Measurements from ENCODE around the gene EFL1. TPM values are rescaled to one million over a fixed set of nuclear protein-coding genes. Genes with fewer than 3 reads are reported as not detected.
"Not testable (repeated sequence)": the region's sequence is repeated elsewhere in the genome, so short reads cannot be mapped to it uniquely, and the experiment has no call there.

The EFL1 gene
- total and polyA plus RNA-seq, 2 donors from 2014 or later = 9.2 to 16.6 TPM

GRCh38 chr15:82239685-82240391, 22.7 kb downstream of the EFL1 start:
- no peak overlapping the region for H3K27ac ChIP-seq (ENCODE audit: low read depth in 2 of 2, low read length in 2 of 2)
- H3K27me3 ChIP-seq (ENCODE audit: control insufficient read depth, insufficient read depth, low read length) = no peaks in the 10 kb centered on the region
- no peak for DNase-seq
- FAIRE-seq = no peak
- intact Hi-C loops (cut with DNase I) = no loop called here
- H3K9ac ChIP-seq (ENCODE audit: low read length in 3 of 3) = no peak overlapping the region
- H3K9me3 ChIP-seq (ENCODE audit: control insufficient read depth in 2 of 3, insufficient read depth in 1 of 3, low read length in 3 of 3) = no peaks in the 10 kb centered on the region
- H3K4me1 ChIP-seq (ENCODE audit: control insufficient read depth in 2 of 3, insufficient read depth in 2 of 3, low read depth in 1 of 3, low read length in 3 of 3) = no peaks in the 10 kb centered on the region
- H3K36me3 ChIP-seq (ENCODE audit: control insufficient read depth in 2 of 3, insufficient read depth in 3 of 3, low read length in 3 of 3) = peaks cover 0 to 13% (median 2%) of the 10 kb centered on the region in 3 donors
- H3K4me3 ChIP-seq (ENCODE audit: low read length in 3 of 3) = no peak overlapping the region
- TF ChIP-seq CTCF (IDR thresholded peaks at IDR 0.05; ENCODE audit: borderline replicate concordance, extremely low read depth, insufficient read depth) = no peak

- intact Hi-C loops (cut with DNase I); FAIRE-seq; H3K27ac ChIP-seq (ENCODE audit: low read depth in 2 of 2, low read length in 2 of 2); H3K9me3 ChIP-seq (ENCODE audit: control insufficient read depth in 2 of 3, insufficient read depth in 1 of 3, low read length in 3 of 3); H3K27me3 ChIP-seq (ENCODE audit: control insufficient read depth, insufficient read depth, low read length); H3K4me3 ChIP-seq (ENCODE audit: low read length in 3 of 3); DNase-seq; H3K4me1 ChIP-seq (ENCODE audit: control insufficient read depth in 2 of 3, insufficient read depth in 2 of 3, low read depth in 1 of 3, low read length in 3 of 3); H3K9ac ChIP-seq (ENCODE audit: low read length in 3 of 3): not testable (repeated sequence)
- H3K36me3 ChIP-seq (ENCODE audit: control insufficient read depth in 2 of 3, insufficient read depth in 3 of 3, low read length in 3 of 3) = peaks cover 0 to 13% (median 2%) of the 10 kb centered on the region in 3 donors
Measured at GRCh38 chr15:82237944-82238534, 24.5 kb downstream of the EFL1 start.

GRCh38 chr15:82231842-82232241, 30.7 kb downstream of the EFL1 start:
- FAIRE-seq = no peak
- H3K9me3 ChIP-seq (ENCODE audit: control insufficient read depth in 2 of 3, insufficient read depth in 1 of 3, low read length in 3 of 3) = no peaks in the 10 kb centered on the region
- no peaks in the 10 kb centered on the region for H3K27me3 ChIP-seq (ENCODE audit: control insufficient read depth, insufficient read depth, low read length)
- peaks cover 0 to 4% (median 3%) of the 10 kb centered on the region in 3 donors for H3K36me3 ChIP-seq (ENCODE audit: control insufficient read depth in 2 of 3, insufficient read depth in 3 of 3, low read length in 3 of 3)
- DNase-seq = no peak
- H3K27ac ChIP-seq (ENCODE audit: low read depth in 2 of 2, low read length in 2 of 2) = no peak overlapping the region
- H3K4me1 ChIP-seq (ENCODE audit: control insufficient read depth in 2 of 3, insufficient read depth in 2 of 3, low read depth in 1 of 3, low read length in 3 of 3) = no peaks in the 10 kb centered on the region
- intact Hi-C loops (cut with DNase I) = no loop called here
- no peak overlapping the region for H3K9ac ChIP-seq (ENCODE audit: low read length in 3 of 3)
- no peak overlapping the region for H3K4me3 ChIP-seq (ENCODE audit: low read length in 3 of 3)
- no peak for TF ChIP-seq CTCF (IDR thresholded peaks at IDR 0.05; ENCODE audit: borderline replicate concordance, extremely low read depth, insufficient read depth)

- TF ChIP-seq CTCF (IDR thresholded peaks at IDR 0.05; ENCODE audit: borderline replicate concordance, extremely low read depth, insufficient read depth) = no peak
- no peaks in the 10 kb centered on the region for H3K4me1 ChIP-seq (ENCODE audit: control insufficient read depth in 2 of 3, insufficient read depth in 2 of 3, low read depth in 1 of 3, low read length in 3 of 3)
- no peak overlapping the region for H3K27ac ChIP-seq (ENCODE audit: low read depth in 2 of 2, low read length in 2 of 2)
- DNase-seq (no peak), FAIRE-seq (no peak)
- no peak overlapping the region for H3K4me3 ChIP-seq (ENCODE audit: low read length in 3 of 3)
- no peak overlapping the region for H3K9ac ChIP-seq (ENCODE audit: low read length in 3 of 3)
- peaks cover 0 to 6% (median 3%) of the 10 kb centered on the region in 3 donors for H3K36me3 ChIP-seq (ENCODE audit: control insufficient read depth in 2 of 3, insufficient read depth in 3 of 3, low read length in 3 of 3)
- intact Hi-C loops (cut with DNase I) = no loop called here
- H3K27me3 ChIP-seq (ENCODE audit: control insufficient read depth, insufficient read depth, low read length) = no peaks in the 10 kb centered on the region
- no peaks in the 10 kb centered on the region for H3K9me3 ChIP-seq (ENCODE audit: control insufficient read depth in 2 of 3, insufficient read depth in 1 of 3, low read length in 3 of 3)
Measured at GRCh38 chr15:82231233-82231632, 31.3 kb downstream of the EFL1 start.

All from kidney (tissue), 14 donors.